T-cell (primary cell): ENCODE measurements around the gene HSD11B1L. TPM values are rescaled to one million over a fixed set of nuclear protein-coding genes. Genes with fewer than 3 reads are reported as not detected.

Experiments used
- ATAC-seq, 4 experiments: fragments of 200-7000 bp in 3 of 4; fragments of 150-1000 bp in 1 of 4; cut with Tn5 transposase; replicated peaks in 1 of 4; 1 replicate in 3 of 4; 2 replicates in 1 of 4; pipeline ENCODE4 v1.10.0; 2021; ENCODE audit warnings: moderate library complexity in 3 of 4, mild to moderate bottlenecking in 2 of 4, moderate number of reproducible peaks in 1 of 4
- CTCF ChIA-PET, 2 donors: fragments of 300-600 bp; sonication (Branson Sonifier 250); formaldehyde crosslinking; loops; one replicate each; lab custom pipeline; 2022; ENCODE audit warnings: antibody characterized with exemption in 2 of 2; lab: Charles Lee
- POLR2A ChIA-PET, 2 donors: fragments of 300-600 bp; sonication (Branson Sonifier 250); formaldehyde crosslinking; loops; one replicate each; lab custom pipeline; 2022; ENCODE audit warnings: antibody characterized with exemption in 2 of 2; lab: Charles Lee
- DNase-seq, 35 experiments: peaks; one replicate each; pipeline versions ENCODE4 v3.0.0 to v3.0.0-alpha.2; 2013 to 2023
- H3K27ac ChIP-seq: one replicate; pipeline ENCODE4 v1.5.1; 2013; ENCODE audit warnings: low read length
- H3K27me3 ChIP-seq, 2 experiments: replicated peaks in 1 of 2; 1 replicate in 1 of 2; 2 replicates in 1 of 2; pipeline versions ENCODE4 v1.6.1 to v1.7.0; 2013; ENCODE audit warnings: low read length in 1 of 2, mixed read lengths in 1 of 2; ENCODE audit not compliant: control insufficient read depth in 2 of 2, insufficient read depth in 2 of 2; ENCODE audit errors: extremely low read depth in 1 of 2
- H3K36me3 ChIP-seq, 2 donors: 1 replicate in 1 of 2; 2 replicates in 1 of 2; pipeline versions ENCODE4 v1.6.1 to v1.7.0; 2013; ENCODE audit warnings: low read length in 1 of 2; ENCODE audit not compliant: control insufficient read depth in 2 of 2, insufficient read depth in 1 of 2; ENCODE audit errors: extremely low read depth in 1 of 2
- H3K4me1 ChIP-seq, 2 experiments: 1 replicate in 1 of 2; 2 replicates in 1 of 2; pipeline versions ENCODE4 v1.6.1 to v1.7.0; 2013; ENCODE audit warnings: low read length in 2 of 2, mixed read lengths in 1 of 2; ENCODE audit not compliant: insufficient read depth in 2 of 2, control insufficient read depth in 1 of 2; ENCODE audit errors: extremely low read depth in 1 of 2
- H3K4me3 ChIP-seq, 2 donors: 1 replicate in 1 of 2; 2 replicates in 1 of 2; pipeline versions ENCODE4 v1.5.1 to v1.7.0; 2013; ENCODE audit warnings: mild to moderate bottlenecking in 2 of 2, low read length in 1 of 2, moderate library complexity in 1 of 2; ENCODE audit not compliant: control insufficient read depth in 1 of 2; ENCODE audit errors: extremely low read depth in 1 of 2
- H3K9me3 ChIP-seq: 2 replicates; pipeline ENCODE4 v1.7.0; 2013
- H3K27ac Mint-ChIP-seq, 2 donors: one replicate each; pipeline ENCODE4 v1.8.0; 2020 to 2021; ENCODE audit warnings: mild to moderate bottlenecking in 2 of 2, mixed read lengths in 2 of 2
- H3K27me3 Mint-ChIP-seq, 2 donors: one replicate each; pipeline ENCODE4 v1.8.0; 2021 to 2022; ENCODE audit warnings: mixed read lengths in 2 of 2
- H3K36me3 Mint-ChIP-seq: one replicate; pipeline ENCODE4 v1.8.0; 2021; ENCODE audit warnings: mixed read lengths
- H3K4me1 Mint-ChIP-seq, 3 donors: one replicate each; pipeline ENCODE4 v1.8.0; 2020 to 2022; ENCODE audit warnings: mixed read lengths in 3 of 3, mild to moderate bottlenecking in 1 of 3
- H3K4me3 Mint-ChIP-seq, 3 donors: one replicate each; pipeline ENCODE4 v1.8.0; 2020 to 2022; ENCODE audit warnings: mild to moderate bottlenecking in 3 of 3, mixed read lengths in 3 of 3, moderate library complexity in 3 of 3
- H3K9me3 Mint-ChIP-seq, 3 donors: one replicate each; pipeline ENCODE4 v1.8.0; 2020 to 2022; ENCODE audit warnings: mixed read lengths in 3 of 3
- WGBS: methylation state at CpG from one replicate; pipeline ENCODE4 v1.1.5; 2013; ENCODE audit warnings: missing lambda C conversion rate; ENCODE audit not compliant: insufficient coverage; 5-methylcytosine and 5-hydroxymethylcytosine counted together
- total RNA-seq, 35 experiments: library from RNA in 6 of 35; stranded (reverse) in 6 of 35; fragments of 120-200 nt in 1 of 35; gene quantifications; one replicate each; pipeline versions ENCODE4 v1.2.1 to v1.2.4 and lab custom pipeline; 2013 to 2026

HSD11B1L gene
- total RNA-seq, 5 donors from 2014 or later (not counting 1 experiment from before 2014, with no cell fraction given): 3.2 to 6.1 (median 4.4) TPM

- no peaks in the 10 kb centered on the region for H3K9me3 Mint-ChIP-seq
- no peaks in the 10 kb centered on the region for H3K27me3 ChIP-seq
- H3K27ac ChIP-seq: no peak overlapping the region
- H3K4me3 ChIP-seq: no peak overlapping the region
- no peak overlapping the region for H3K4me3 Mint-ChIP-seq
- peaks cover 3 to 15% of the 10 kb centered on the region in 2 donors for H3K36me3 ChIP-seq
- WGBS: 98% methylated on average over 8 of the region's 13 CpGs
- H3K4me1 Mint-ChIP-seq: no peaks in the 10 kb centered on the region
- DNase-seq (no peak), ATAC-seq (no peak)
- no peak overlapping the region for H3K27ac Mint-ChIP-seq
- no peaks in the 10 kb centered on the region for H3K27me3 Mint-ChIP-seq
- ChIA-PET POLR2A (no interaction called here), CTCF (no interaction called here)
- no peaks in the 10 kb centered on the region for H3K4me1 ChIP-seq
- peaks cover 7% of the 10 kb centered on the region for H3K36me3 Mint-ChIP-seq
- no peaks in the 10 kb centered on the region for H3K9me3 ChIP-seq
These were observed 7.9 kb upstream of the HSD11B1L start for GRCh38 chr19:5672708-5673459.

- ATAC-seq (no peak), DNase-seq (no peak)
- Histone ChIP-seq H3K4me3 (no peak overlapping the region), H3K9me3 (no peaks in the 10 kb centered on the region), H3K27me3 (no peaks in the 10 kb centered on the region), H3K27ac (no peak overlapping the region), H3K4me1 (no peaks in the 10 kb centered on the region), H3K36me3 (peaks cover 6 to 14% of the 10 kb centered on the region in 2 donors)
- no peaks in the 10 kb centered on the region for H3K9me3 Mint-ChIP-seq
- H3K4me1 Mint-ChIP-seq: peaks cover 0 to under 1% (median 0%) of the 10 kb centered on the region in 3 donors
- ChIA-PET CTCF (no interaction called here), POLR2A (no interaction called here)
- no peak overlapping the region for H3K4me3 Mint-ChIP-seq
- peaks cover 6% of the 10 kb centered on the region for H3K36me3 Mint-ChIP-seq
- WGBS: 100% methylated on average over 1 of the region's 1 CpG
- no peaks in the 10 kb centered on the region for H3K27me3 Mint-ChIP-seq
- no peak overlapping the region for H3K27ac Mint-ChIP-seq
These were observed 7.1 kb upstream of the HSD11B1L start for GRCh38 chr19:5673752-5674151.

- no peaks in the 10 kb centered on the region for H3K9me3 ChIP-seq
- no peak for DNase-seq
- Mint-ChIP-seq H3K27me3 (no peaks in the 10 kb centered on the region), H3K4me1 (peaks cover 8 to 10% (median 8%) of the 10 kb centered on the region in 3 donors), H3K36me3 (no peaks in the 10 kb centered on the region), H3K27ac (no peak overlapping the region), H3K4me3 (no peak overlapping the region), H3K9me3 (no peaks in the 10 kb centered on the region)
- WGBS: 87% methylated on average over 4 of the region's 5 CpGs
- H3K27me3 ChIP-seq: no peaks in the 10 kb centered on the region
- CTCF ChIA-PET: no interaction called here
- no peak overlapping the region for H3K4me3 ChIP-seq
- POLR2A ChIA-PET: no interaction called here
- ATAC-seq: no peak
- peaks cover 1 to 9% of the 10 kb centered on the region in 2 experiments for H3K4me1 ChIP-seq
- no peak overlapping the region for H3K27ac ChIP-seq
- peaks cover 5% of the 10 kb centered on the region in 2 donors for H3K36me3 ChIP-seq
These were observed 6.1 kb upstream of the HSD11B1L start for GRCh38 chr19:5674714-5675113.

- Mint-ChIP-seq H3K27me3 (no peaks in the 10 kb centered on the region), H3K9me3 (no peaks in the 10 kb centered on the region), H3K27ac (no peak overlapping the region), H3K4me3 (no peak overlapping the region), H3K36me3 (no peaks in the 10 kb centered on the region), H3K4me1 (peaks cover 17 to 21% (median 18%) of the 10 kb centered on the region in 3 donors)
- Histone ChIP-seq H3K27ac (no peak overlapping the region), H3K27me3 (no peaks in the 10 kb centered on the region), H3K36me3 (peaks cover 3% of the 10 kb centered on the region in 2 donors), H3K9me3 (no peaks in the 10 kb centered on the region), H3K4me1 (peaks cover 5 to 17% of the 10 kb centered on the region in 2 experiments), H3K4me3 (no peak overlapping the region)
- ChIA-PET POLR2A (no interaction called here), CTCF (interaction anchor here in 1 of 2 donors (0.6 kb wide), 1 partner anchor 892 kb away, joined by 4 read pairs; no protein-coding TSS in a partner anchor)
- DNase-seq (no peak), ATAC-seq (no peak)
- WGBS: 87% methylated on average over 9 of the region's 17 CpGs
These were observed 4.6 kb upstream of the HSD11B1L start for GRCh38 chr19:5676105-5676771.

GRCh38 chr19:5676772-5677105 lies 4.1 kb upstream of the HSD11B1L start:
- ATAC-seq (no peak), DNase-seq (no peak)
- no peak overlapping the region for H3K27ac ChIP-seq
- H3K4me3 ChIP-seq: no peak overlapping the region
- H3K27me3 ChIP-seq: no peaks in the 10 kb centered on the region
- H3K4me3 Mint-ChIP-seq: no peak overlapping the region
- H3K36me3 Mint-ChIP-seq: no peaks in the 10 kb centered on the region
- ChIA-PET POLR2A (no interaction called here), CTCF (no interaction called here)
- WGBS: 91% methylated on average over 9 of the region's 13 CpGs
- peaks cover 3% of the 10 kb centered on the region in 2 donors for H3K36me3 ChIP-seq
- peaks cover 22 to 26% (median 23%) of the 10 kb centered on the region in 3 donors for H3K4me1 Mint-ChIP-seq
- no peak overlapping the region for H3K27ac Mint-ChIP-seq
- H3K27me3 Mint-ChIP-seq: no peaks in the 10 kb centered on the region
- peaks cover 5 to 22% of the 10 kb centered on the region in 2 experiments for H3K4me1 ChIP-seq
- no peaks in the 10 kb centered on the region for H3K9me3 Mint-ChIP-seq
- no peaks in the 10 kb centered on the region for H3K9me3 ChIP-seq

- ATAC-seq (no peak), DNase-seq (no peak)
- Histone ChIP-seq H3K27me3 (no peaks in the 10 kb centered on the region), H3K4me3 (no peak overlapping the region), H3K27ac (no peak overlapping the region), H3K9me3 (no peaks in the 10 kb centered on the region), H3K4me1 (peaks cover 5 to 25% of the 10 kb centered on the region in 2 experiments), H3K36me3 (peaks cover 3% of the 10 kb centered on the region in 2 donors)
- ChIA-PET CTCF (no interaction called here), POLR2A (no interaction called here)
- peaks cover 26 to 30% (median 27%) of the 10 kb centered on the region in 3 donors for H3K4me1 Mint-ChIP-seq
- no peak overlapping the region for H3K27ac Mint-ChIP-seq
- H3K9me3 Mint-ChIP-seq: no peaks in the 10 kb centered on the region
- H3K27me3 Mint-ChIP-seq: no peaks in the 10 kb centered on the region
- H3K4me3 Mint-ChIP-seq: no peak overlapping the region
- no peaks in the 10 kb centered on the region for H3K36me3 Mint-ChIP-seq
- 98% methylated on average over 6 of the region's 10 CpGs for WGBS
These were observed 3.7 kb upstream of the HSD11B1L start for GRCh38 chr19:5677136-5677535.
